A673 (cell line): ENCODE measurements around the gene SAMD13. TPM values are rescaled to one million over a fixed set of nuclear protein-coding genes. Genes with fewer than 3 reads are reported as not detected.

Experiments
- BruUV-seq: library from RNA; stranded (reverse); fragments of 400-500 nt; replicated peaks from 2 replicates; lab custom pipeline; 2021; lab: Mats Ljungman, UMichigan
- CTCF ChIA-PET: fragments of 300-600 bp; sonication (Branson Sonifier 250); formaldehyde crosslinking; loops from one replicate; lab custom pipeline; 2022; ENCODE audit warnings: antibody characterized with exemption; lab: Charles Lee
- POLR2A ChIA-PET: fragments of 300-600 bp; sonication (Branson Sonifier 250); formaldehyde crosslinking; loops from one replicate; lab custom pipeline; 2022; ENCODE audit warnings: antibody characterized with exemption; ENCODE audit not compliant: low non-redundant PET; lab: Charles Lee
- DNase-seq: peaks from one replicate; pipeline ENCODE4 v3.0.0-alpha.2; 2015; ENCODE audit warnings: low spot score
- H3K27ac ChIP-seq: fragments of 200-600 bp; sonication (generic); 2 replicates; pipeline ENCODE4 v1.5.1; 2016; ENCODE audit warnings: mixed run types, low read depth, mild to moderate bottlenecking, mixed read lengths, antibody characterized with exemption, low read length; ENCODE audit not compliant: poor library complexity, severe bottlenecking
- H3K27me3 ChIP-seq: fragments of 200-600 bp; sonication (generic); replicated peaks from 2 replicates; pipeline ENCODE4 v1.6.1; 2017; ENCODE audit warnings: mixed run types, low read depth, mild to moderate bottlenecking, mixed read lengths, antibody characterized with exemption, low read length; ENCODE audit not compliant: insufficient read depth, poor library complexity
- H3K36me3 ChIP-seq: fragments of 200-600 bp; sonication (generic); 2 replicates; pipeline ENCODE4 v1.6.1; 2016; ENCODE audit warnings: mixed run types, mild to moderate bottlenecking, mixed read lengths, antibody characterized with exemption, low read length; ENCODE audit not compliant: insufficient read depth, poor library complexity, severe bottlenecking
- H3K4me1 ChIP-seq: fragments of 200-600 bp; sonication (generic); 2 replicates; pipeline ENCODE4 v1.6.1; 2017; ENCODE audit warnings: mixed run types, mild to moderate bottlenecking, mixed read lengths, antibody characterized with exemption, low read length; ENCODE audit not compliant: insufficient read depth, poor library complexity, severe bottlenecking
- H3K4me3 ChIP-seq: fragments of 200-600 bp; sonication (generic); 2 replicates; pipeline ENCODE4 v1.5.1; 2016; ENCODE audit warnings: low read depth, mixed run types, mild to moderate bottlenecking, mixed read lengths, low read length; ENCODE audit not compliant: poor library complexity, severe bottlenecking
- H3K9me3 ChIP-seq: fragments of 200-600 bp; sonication (generic); 2 replicates; pipeline ENCODE4 v1.6.1; 2016; ENCODE audit warnings: mixed run types, low read depth, mild to moderate bottlenecking, mixed read lengths, antibody characterized with exemption, low read length; ENCODE audit not compliant: poor library complexity, severe bottlenecking
- CTCF ChIP-seq: fragments of 300-800, 200-600 bp; sonication (generic); conservative IDR thresholded peaks from 2 replicates; pipeline ENCODE4 v1.5.1; 2017; ENCODE audit warnings: low read depth, mild to moderate bottlenecking, antibody characterized with exemption, low read length, moderate library complexity, mixed read lengths
- EZH2 ChIP-seq: fragments of 200-600 bp; sonication (generic); IDR thresholded peaks from 2 replicates; pipeline ENCODE4 v1.6.1; 2017; ENCODE audit warnings: borderline replicate concordance, low read depth, mild to moderate bottlenecking, mixed read lengths, antibody characterized with exemption, low read length; ENCODE audit not compliant: poor library complexity, severe bottlenecking
- intact Hi-C: fragments of 100-400 bp; cut with micrococcal nuclease; formaldehyde crosslinking; loops from one replicate; pipeline ENCODE4 v1.10.0; 2022; ENCODE audit not compliant: unreplicated experiment
- total RNA-seq: library from RNA; stranded (reverse); gene quantifications from 2 replicates; pipeline ENCODE4 v1.2.3, GENCODE V29; 2021

The SAMD13 gene
- total RNA-seq, 1 experiment from 2014 or later, result 1.2 TPM

GRCh38 chr1:84350550-84350949 lies 49.0 kb downstream of the SAMD13 start:
- DNase-seq, result no peak

GRCh38 chr1:84352298-84353106 lies 51.0 kb downstream of the SAMD13 start:
- ChIA-PET POLR2A (no interaction called here), CTCF (no interaction called here)
- no peak for DNase-seq
- Histone ChIP-seq H3K27ac (no peak overlapping the region), H3K36me3 (no peaks in the 10 kb centered on the region), H3K4me3 (no peak overlapping the region), H3K9me3 (no peaks in the 10 kb centered on the region), H3K4me1 (peaks cover 15% of the 10 kb centered on the region), H3K27me3 (no peaks in the 10 kb centered on the region)
- TF ChIP-seq CTCF (no peak), EZH2 (no peak)
- intact Hi-C loops, result no loop called here
- no TSS peak for BruUV-seq

More at GRCh38 chr1:84350550-84350949, 49.0 kb downstream of the SAMD13 start:
- CTCF ChIA-PET, result no interaction called here
- BruUV-seq, result no TSS peak
- POLR2A ChIA-PET, result no interaction called here
- TF ChIP-seq CTCF (no peak), EZH2 (no peak)
- no peaks in the 10 kb centered on the region for H3K36me3 ChIP-seq
- H3K4me3 ChIP-seq, result no peak overlapping the region
- H3K9me3 ChIP-seq, result no peaks in the 10 kb centered on the region
- no peak overlapping the region for H3K27ac ChIP-seq
- intact Hi-C loops, result no loop called here
- no peaks in the 10 kb centered on the region for H3K27me3 ChIP-seq
- H3K4me1 ChIP-seq, result peaks cover 15% of the 10 kb centered on the region

GRCh38 chr1:84353695-84354094 lies 52.2 kb downstream of the SAMD13 start:
- no peak for TF ChIP-seq CTCF
- no peaks in the 10 kb centered on the region for H3K9me3 ChIP-seq
- DNase-seq, result peak; percentile 30
- H3K4me3 ChIP-seq, result no peak overlapping the region
- no peak overlapping the region for H3K27ac ChIP-seq
- POLR2A ChIA-PET, result no interaction called here
- no peaks in the 10 kb centered on the region for H3K27me3 ChIP-seq
- no peaks in the 10 kb centered on the region for H3K36me3 ChIP-seq
- CTCF ChIA-PET, result no interaction called here
- H3K4me1 ChIP-seq, result peaks cover 15% of the 10 kb centered on the region
- no TSS peak for BruUV-seq
- intact Hi-C loops, result no loop called here
